Fibroblast of peridontal ligament (primary cell): Measurements from ENCODE around the gene HECTD4.
"Not testable (repeated sequence)": the region's sequence is repeated elsewhere in the genome, so short reads cannot be mapped to it uniquely, and the experiment has no call there.

ENCODE experiments used
- DNase-seq: peaks from one replicate; pipeline ENCODE4 v3.0.0-alpha.2; 2010; ENCODE audit errors: extremely low read depth

Gene HECTD4

DNA sequence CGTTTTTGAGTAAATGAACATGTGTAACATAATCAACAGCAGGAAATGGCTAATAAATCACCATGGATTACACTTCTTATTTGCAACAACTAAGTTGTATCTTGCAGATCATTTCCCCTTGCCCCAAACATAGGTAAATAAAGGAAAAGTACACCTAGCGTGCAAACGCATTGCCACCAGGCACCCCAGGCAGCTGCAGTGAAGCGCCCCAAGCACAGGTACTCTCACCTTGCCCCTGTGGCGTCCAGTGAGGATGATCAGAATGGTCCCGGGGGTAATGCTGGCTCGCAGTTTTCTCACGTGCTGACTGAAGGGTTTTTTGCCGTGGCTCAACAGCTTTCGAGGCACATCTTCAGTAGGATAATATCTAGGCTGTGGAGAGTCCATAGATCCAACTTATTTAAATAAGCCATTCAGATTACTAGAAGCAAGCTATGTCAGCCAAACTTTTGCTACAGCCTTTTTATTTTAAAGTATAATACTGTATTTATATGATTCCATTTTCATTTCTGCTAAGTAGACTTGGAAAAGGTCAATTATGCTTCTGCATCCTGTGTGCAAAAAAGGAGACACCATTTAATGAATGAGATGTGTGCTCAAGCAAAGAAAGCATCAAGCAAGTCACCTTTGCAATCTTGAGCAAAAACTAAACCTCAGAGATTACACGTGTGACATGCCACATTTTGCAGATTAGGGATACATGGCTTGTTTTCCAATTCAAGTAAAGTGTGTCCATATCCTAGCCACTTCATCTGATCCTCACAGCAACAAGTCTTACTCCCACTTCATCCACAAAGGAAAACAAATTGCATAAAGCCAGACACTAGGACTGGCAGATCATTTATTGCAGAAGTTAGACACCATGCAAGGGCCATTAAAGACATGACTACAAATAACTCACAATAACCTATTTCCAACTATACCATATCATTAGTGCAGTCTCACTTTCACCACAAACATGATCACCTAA is 24.6 kb upstream of the HECTD4 start:
- DNase-seq, result no peak

DNA sequence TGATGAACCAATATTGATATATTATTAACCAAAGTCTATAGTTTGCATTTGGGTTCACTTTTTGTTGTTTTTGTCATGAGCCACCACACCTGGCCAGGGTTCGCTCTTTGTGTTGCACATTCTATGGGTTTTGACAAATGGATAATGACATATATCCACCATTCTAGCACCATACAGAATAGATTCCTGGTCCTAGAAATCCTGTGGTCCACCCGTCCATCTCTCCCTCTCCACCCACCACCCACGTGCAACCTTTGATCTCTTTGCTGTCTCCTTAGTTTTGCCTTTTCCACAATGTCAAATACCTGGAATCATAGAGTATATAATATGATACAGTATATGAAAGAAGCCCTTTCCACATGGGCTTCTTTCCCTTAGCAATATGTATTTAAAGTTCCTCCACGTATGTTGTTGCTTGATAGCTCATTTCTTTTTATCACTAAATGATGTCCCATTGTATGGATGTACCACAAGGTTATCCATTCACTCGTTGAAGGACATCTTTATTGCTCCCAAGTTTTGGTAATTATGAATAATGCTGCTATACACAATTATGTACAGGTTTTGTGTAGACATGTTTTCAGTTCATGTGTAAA is 19.8 kb upstream of the HECTD4 start:
- DNase-seq, result no peak

GRCh38 chr12:112401054-112401453 is 18.8 kb upstream of the HECTD4 start:
- DNase-seq, result no peak

GRCh38 chr12:112393328-112393727 is 11.1 kb upstream of the HECTD4 start:
- DNase-seq, result no peak

GRCh38 chr12:112389922-112390654 is 7.9 kb upstream of the HECTD4 start:
- not testable (repeated sequence) for DNase-seq

DNA sequence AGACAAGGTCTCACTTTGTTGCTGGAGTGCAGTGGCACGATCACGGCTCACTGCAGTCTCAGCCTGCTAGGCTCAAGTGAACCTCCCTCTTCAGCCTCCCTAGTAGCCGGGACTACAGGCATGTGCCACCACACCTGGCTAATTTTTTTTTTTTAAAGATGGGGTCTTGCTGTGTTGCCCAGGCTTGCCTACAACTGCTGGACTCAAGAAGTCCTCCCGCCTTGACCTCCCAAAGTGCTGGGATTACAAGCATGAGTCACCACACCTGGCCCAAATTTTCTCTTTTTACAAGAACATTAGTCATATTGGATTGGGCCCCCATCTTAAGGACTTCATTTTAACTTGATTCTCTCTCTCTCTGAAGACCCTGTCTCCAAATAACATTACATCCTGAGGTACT is 7.0 kb upstream of the HECTD4 start:
- no peak for DNase-seq

DNA sequence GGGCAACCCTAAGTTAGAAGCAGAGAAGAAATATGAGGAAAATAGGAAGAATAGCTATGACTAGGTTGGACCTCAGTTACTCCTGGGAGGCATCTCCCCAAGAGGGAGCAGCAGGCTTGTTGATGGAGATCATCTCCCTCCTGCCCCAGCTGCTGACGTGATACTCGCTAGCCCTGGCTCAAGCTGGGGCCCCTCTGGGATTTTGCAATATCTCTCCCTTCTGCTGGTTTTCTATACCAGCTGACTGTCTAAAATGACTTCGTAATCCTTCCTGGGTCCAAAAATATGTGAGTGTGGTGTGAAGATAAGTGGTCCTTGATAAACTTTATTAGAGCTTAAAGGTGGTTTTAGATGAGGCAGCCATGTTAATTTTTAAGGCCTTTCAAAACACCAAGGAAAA is 4.5 kb upstream of the HECTD4 start:
- DNase-seq, result peak; percentile 68

- no peak for DNase-seq
Observed at GRCh38 chr12:112382866-112383265, 635 bp upstream of the HECTD4 start.

DNA sequence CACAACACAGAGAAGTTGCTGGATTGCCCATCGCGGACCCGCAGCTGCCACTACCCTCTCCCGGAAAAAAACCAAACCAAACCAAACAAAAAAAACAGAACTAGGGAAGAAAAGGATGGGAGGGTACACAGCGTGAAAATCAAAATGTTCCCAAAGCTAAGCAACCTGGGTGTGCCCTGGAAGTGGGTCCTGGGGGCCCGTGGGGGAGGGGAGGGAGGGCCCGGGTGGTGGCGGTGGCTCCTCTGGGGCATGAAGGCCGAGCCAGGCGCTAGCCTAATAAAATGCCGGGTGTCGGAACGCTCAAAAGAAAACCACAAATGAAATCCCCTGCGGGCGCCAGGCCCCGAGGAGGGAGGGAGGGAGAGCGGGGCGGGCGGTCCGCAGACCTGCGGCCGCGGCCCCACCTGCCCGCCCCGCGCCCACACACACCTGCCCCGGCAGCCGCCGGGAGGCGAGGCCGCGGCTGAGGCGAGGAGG is 787 bp downstream of the HECTD4 start:
- no peak for DNase-seq

- DNase-seq, result peak; percentile 27
Observed at GRCh38 chr12:112380663-112381405, 1.4 kb downstream of the HECTD4 start.

GRCh38 chr12:112375105-112375504 is 7.1 kb downstream of the HECTD4 start:
- DNase-seq, result no peak

DNA sequence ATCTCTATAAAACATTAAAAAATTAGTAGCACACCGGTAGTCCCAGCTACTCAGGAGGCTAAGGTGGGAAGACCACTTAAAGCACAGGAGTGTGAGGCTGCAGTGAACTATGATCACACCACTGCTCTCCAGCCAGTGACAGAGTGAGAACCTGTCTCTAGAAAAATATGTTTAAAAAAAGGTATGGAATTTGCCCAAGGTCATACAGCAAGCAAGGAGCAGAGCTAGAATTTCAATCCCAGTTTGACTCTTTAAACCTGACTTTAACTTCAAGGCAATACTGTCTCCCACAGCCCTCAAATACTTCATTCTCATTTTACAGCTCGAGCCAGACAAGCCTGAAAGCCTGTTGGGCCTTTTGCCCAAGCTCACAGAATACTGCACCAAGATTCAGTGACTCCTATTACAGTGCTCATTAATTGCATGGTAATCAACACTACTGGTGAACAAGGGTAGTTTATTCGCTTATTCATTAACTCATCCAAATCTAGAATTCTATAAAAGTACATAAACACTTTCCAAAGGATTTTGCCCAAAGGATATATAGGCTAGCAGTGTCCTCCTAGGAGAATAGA is 8.0 kb downstream of the HECTD4 start:
- DNase-seq, result no peak

DNA sequence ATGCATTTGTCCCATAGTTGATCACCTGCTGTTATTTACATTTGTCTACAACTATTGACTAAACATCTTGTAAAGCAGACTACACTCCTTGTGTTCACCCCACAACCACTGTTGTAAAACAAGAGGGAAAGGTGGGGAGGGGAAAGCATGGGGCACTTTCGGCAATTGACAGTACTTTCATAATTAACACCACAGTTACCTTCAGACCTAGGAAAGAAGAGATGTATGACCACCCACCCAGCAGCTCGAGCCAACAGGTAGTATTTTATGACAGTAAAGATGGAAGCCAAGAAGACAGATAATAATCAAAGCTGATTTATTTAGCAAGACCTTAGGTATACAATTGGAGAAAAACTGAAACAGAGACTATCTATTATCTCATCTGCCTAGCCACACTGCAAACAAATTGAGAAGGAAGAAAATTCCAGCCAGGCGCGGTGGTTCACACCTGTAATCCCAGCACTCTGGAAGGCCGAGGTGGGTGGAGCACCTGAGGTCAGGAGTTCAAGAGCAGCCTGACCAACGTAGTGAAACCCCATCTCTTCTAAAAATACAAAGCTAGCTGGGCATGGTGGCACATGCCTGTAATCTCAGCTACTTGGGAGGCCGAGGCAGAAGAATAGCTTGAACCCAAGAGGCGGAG is 11.2 kb downstream of the HECTD4 start:
- no peak for DNase-seq

- peak; percentile 51 for DNase-seq
Observed at GRCh38 chr12:112370199-112370598, 12.0 kb downstream of the HECTD4 start.

- DNase-seq, result no peak
Observed at GRCh38 chr12:112368856-112369255, 13.4 kb downstream of the HECTD4 start.

DNA sequence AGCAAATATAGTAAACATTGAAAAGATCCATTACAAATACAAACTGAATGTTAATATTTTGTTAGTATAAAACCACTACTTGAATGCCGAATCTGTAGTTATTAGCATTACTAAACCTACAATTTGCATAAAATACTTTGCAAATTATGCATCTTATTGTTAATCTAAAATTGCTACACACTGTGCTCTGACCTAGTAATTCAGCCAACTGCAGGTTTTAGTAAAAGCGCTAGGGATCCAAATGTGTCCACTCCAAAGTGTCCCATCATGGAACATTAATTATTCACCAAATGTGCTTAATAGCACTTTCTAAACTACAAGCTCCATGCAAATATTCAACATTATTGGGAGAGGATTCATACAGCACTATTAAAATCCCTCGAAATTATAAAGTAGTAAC is 14.3 kb downstream of the HECTD4 start:
- DNase-seq, result no peak

DNA sequence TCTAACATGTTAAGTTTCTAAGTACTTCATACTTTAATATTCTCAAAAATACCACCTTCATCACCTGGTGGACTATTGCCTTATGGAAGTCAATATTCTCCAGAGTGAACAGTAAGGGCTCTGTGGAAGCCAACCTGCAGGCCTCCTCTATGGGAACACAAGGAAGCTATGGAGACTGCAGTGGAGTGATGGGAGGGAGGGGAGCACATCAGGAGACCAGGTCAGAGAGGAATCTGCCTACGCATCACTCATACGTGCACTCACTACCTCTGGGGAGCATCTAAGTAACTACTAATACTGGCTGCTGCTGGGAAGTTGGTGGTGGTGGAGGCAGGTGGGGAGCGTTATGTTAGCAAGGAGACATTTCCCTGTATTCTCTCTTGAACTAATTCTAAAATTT is 19.9 kb downstream of the HECTD4 start:
- DNase-seq, result no peak

- no peak for DNase-seq
Observed at GRCh38 chr12:112361271-112361670, 21.0 kb downstream of the HECTD4 start.

DNA sequence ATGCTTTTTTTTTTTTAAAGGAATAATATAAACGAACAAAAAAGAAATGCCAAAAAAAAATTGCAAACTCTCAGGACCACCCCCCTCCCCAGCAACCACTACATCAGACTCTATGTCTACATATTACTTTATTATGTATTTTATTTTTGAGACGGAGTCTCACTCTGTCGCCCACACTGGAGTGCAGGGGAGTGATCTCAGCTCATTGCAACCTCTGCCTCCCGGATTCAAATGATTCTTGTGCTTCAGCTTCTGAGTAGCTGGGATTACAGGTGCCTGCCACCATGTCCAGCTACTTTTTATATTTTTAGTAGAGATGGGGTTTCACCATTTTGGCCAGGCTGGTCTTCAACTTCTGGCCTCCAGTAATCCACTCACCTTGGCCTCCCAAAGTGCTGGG is 22.9 kb downstream of the HECTD4 start:
- DNase-seq, result no peak

DNA sequence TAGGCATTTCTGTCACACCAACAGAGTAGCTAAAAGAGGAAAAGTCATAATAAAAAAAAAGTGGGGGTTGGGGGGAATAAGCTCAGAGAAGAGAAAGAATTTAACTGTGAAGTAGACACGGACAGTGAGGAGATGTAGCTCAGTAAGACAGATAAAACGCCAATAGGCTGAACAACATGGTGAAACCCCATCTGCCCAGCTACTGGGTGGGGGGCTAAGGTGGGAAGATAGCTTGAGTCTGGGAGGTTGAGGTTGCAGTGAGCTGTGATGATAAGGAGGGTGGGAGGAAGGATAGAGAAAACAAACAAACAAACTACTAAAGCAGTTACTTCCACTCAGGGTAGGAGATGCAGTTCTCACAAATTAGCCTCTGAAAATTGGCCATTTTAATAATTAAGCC is 25.0 kb downstream of the HECTD4 start:
- DNase-seq, result no peak

DNA sequence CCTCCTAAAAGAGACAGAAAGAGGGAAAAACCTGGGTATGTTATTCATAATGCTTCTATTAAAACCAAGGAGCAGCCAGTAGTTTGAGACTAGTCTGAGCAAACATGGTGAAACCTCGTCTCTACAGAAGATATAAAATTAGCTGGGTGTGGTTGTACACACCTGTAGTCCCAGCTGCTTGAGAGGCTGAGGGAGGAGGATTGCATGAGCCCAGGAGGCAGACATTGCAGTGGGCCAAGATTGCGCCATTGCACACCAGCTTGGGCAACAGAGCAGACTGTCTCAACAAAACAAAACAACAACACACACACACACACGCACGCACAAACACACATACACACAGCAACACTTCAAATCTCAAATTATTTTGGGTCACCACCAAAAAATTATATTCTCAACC is 27.8 kb downstream of the HECTD4 start:
- DNase-seq, result no peak
